Measurements from ENCODE around the gene EHD2.

The EHD2 gene

DNA sequence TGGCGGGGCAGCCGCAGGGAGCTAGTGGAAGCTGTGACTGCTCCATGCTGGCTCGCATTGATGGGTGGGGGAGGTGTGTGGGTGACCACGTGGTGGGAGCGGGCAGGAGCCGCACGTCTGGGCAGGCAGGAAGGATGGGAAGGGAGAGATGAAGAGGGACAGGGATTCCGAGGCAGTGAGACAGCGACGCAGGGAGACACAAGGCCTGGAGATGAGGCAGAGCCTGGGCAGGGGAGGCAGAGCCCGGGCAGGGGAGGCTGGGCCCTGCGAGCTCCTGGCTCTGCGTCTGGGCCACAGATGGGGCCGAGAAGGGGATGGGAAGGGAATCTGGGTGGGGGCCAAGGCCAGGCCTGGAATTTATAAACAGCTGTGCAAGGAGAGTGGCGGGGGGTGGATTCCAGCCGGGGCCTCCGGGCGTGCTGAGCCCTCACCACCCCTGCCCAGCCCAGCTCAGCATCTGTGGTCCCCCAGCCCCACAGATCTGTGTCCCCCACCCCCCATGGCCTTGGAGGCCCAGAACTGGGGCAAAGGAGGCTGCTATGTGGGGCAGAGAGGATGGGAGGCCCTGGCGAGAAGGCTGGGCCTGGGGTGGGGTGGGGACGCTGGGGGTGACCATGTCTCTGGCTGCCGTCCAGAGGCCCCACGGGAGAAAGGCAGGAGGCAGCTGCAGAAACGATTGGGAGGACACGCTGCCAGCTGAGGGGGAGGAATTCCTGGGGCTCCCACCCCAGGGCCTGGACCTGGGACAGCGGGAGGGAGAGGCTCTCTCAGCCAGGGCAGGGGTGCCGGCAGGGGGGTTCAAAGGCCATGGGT is 6.0 kb downstream of the EHD2 start:
- TF ChIP-seq GATA2 (IDR thresholded peaks at IDR 0.05; ENCODE audit: low read depth, low read length) = no peak
- TF ChIP-seq GATA3 (IDR thresholded peaks at IDR 0.05; ENCODE audit: low read depth, low read length) = no peak

DNA sequence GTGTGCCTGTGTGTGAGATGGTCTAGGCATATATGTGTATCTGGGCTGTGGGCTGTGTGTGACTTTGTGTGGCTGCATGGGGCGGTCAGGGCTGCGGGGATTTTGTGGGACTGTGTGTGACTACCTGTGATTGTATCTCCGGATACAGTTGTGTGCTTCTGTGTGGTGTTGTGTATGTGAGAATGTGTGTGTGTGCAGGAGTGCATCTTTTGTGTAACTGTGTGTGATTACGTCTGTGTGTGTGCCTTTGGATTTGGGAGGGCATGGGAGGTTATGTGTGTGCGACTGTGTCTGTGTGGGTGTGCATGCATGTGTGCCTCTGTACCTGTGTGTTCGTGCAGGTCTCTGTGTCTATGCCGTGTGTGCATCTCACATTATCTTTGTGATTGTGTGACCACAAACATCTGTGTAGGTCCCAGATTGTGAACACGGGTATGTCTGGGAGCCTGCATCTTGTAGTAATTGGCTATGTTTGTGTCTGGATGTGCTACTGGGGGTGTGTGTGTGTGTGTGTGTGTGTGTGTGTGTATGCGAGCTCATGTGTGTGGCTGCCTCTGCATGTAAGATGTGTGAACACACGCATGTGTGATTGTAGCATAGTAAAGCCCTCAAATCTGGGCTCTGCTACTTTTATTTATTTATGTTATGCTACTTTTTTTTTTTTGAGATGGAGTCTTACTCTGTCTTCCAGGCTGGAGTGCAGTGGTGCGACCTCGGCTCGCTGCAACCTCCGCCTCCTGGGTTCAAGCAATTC is 7.6 kb downstream of the EHD2 start:
- TF ChIP-seq GATA3 (IDR thresholded peaks at IDR 0.05; ENCODE audit: low read depth, low read length) (no peak), GATA2 (IDR thresholded peaks at IDR 0.05; ENCODE audit: low read depth, low read length) (no peak)

DNA sequence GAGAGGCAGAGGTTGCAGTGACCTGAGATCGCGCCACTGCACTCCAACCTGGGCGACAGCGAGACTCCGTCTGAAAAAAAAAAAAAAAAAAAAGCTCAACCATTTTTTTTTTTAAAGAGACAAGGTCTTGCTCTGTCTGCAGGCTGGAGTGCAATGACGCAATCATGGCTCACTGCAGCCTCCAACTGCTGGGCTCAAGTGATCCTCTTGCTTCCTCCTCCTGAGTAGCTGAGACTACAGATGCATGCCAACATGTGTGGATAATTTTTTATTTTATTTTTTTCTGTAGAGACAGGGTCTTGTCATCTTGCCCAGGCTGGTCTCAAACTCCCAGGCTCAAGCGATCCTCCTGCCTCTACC is 10.3 kb downstream of the EHD2 start:
- TF ChIP-seq GATA3 (IDR thresholded peaks at IDR 0.05; ENCODE audit: low read depth, low read length) = no peak
- no peak for TF ChIP-seq GATA2 (IDR thresholded peaks at IDR 0.05; ENCODE audit: low read depth, low read length)

DNA sequence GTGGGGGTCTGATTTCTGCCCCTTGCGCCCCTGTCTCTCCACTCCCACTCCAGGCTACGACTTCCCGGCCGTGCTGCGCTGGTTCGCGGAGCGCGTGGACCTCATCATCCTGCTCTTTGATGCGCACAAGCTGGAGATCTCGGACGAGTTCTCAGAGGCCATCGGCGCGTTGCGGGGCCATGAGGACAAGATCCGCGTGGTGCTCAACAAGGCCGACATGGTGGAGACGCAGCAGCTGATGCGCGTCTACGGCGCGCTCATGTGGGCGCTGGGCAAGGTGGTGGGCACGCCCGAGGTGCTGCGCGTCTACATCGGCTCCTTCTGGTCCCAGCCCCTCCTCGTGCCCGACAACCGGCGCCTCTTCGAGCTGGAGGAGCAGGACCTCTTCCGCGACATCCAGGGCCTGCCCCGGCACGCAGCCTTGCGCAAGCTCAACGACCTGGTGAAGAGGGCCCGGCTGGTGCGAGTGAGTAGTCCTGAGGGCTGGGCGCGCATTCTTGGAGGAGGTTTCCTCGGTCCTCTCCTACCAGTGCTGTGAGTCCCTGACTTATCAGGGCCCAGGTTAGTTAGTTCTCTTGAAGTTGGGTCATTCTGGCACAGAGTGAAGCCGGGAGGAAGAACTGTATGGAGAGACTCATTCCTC is 12.7 kb downstream of the EHD2 start:
- TF ChIP-seq GATA3 (IDR thresholded peaks at IDR 0.05; ENCODE audit: low read depth, low read length) (no peak), GATA2 (IDR thresholded peaks at IDR 0.05; ENCODE audit: low read depth, low read length) (no peak)

DNA sequence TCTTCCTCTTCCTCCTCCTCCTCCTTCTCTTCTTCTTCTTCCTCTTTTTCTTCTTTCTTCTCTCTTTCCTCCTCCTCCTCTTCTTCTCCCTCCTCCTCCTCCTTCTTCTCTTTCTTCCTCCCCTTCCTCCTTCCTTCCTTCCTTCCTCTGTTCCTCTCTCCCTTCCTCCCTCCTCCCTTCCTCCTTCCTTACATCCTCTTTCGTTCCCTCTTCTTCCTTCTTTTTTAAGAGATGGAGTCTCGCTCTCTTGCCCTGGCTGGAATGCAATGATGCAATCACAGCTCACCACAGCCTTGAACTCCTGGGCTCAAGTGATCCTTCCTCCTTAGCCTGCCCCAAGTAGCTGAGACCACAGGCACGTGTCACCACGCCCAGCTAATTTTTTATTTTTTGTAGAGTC is 13.2 kb downstream of the EHD2 start:
- TF ChIP-seq GATA3 (IDR thresholded peaks at IDR 0.05; ENCODE audit: low read depth, low read length) (no peak), GATA2 (IDR thresholded peaks at IDR 0.05; ENCODE audit: low read depth, low read length) (no peak)

DNA sequence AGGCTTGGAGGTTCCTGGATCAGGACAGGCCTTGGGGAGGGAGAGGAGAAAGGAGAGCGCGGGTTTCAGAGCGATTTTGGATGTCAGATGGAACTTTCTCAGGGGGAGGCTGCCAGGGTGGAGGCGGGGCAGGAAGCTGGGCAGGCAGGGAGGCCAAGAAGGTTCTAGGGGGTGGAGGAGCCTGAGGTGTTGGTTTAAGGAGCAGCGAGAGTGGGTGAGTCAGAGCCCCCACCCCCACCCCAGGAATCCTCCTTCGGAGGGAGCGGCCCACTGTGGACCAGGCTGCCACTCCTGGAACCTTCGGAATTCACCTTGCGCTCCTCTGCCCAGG is 16.2 kb downstream of the EHD2 start:
- TF ChIP-seq GATA3 (IDR thresholded peaks at IDR 0.05; ENCODE audit: low read depth, low read length) (no peak), GATA2 (IDR thresholded peaks at IDR 0.05; ENCODE audit: low read depth, low read length) (no peak)

DNA sequence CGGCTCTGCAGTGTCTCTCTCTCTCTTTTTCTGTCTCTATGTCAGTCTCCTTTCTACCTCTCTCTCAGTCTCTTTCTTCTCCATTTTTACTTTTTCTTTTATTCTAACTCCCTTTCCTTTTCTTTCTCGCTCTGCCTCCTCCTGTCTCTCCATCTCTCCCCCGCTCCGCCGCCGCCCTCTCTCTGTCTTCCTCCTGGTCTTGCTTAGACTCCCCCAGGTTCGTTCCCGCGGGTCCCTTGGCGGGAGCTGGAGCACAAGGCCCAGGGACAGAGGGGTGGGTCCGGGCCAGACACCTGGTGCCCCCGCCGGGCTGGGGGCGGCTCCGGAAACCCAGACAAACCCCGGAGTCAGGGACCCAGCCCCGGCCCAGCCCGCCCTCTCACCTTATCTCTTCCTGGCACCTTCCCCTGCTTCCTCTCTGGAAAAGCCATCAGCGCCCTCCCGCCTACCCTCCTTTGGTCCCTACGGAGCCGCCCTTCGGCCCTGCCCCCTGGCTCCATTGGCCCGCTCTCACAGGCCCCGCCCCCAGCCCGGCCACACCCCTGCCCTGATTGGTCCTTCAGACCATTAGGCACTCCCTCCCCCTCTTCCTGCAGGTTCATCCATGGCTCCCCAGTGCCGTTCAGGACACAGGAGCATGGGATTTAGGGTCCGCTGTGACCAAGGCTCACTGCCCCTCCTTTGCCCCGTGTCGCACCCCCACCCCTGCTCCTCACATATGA is 16.7 kb downstream of the EHD2 start:
- TF ChIP-seq GATA2 (IDR thresholded peaks at IDR 0.05; ENCODE audit: low read depth, low read length) = no peak
- no peak for TF ChIP-seq GATA3 (IDR thresholded peaks at IDR 0.05; ENCODE audit: low read depth, low read length)

DNA sequence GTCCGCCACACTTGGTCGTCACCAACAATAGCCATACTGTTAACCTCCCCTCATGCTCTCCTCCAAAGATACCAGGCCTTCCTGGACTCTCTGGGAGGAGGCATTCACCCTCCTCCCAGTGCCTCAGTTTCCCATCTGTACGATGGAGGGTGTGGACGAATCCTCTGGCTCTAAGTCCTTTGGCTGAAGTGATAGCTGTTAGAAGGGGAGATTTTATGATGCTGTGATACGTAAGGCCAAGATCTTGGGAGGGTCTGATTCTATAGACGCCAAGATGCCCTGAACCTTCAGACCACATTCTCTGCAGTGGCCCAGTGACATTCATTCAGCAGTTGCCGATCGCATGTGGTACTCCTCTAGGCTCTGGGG is 17.3 kb downstream of the EHD2 start:
- TF ChIP-seq GATA2 (IDR thresholded peaks at IDR 0.05; ENCODE audit: low read depth, low read length) (no peak), GATA3 (IDR thresholded peaks at IDR 0.05; ENCODE audit: low read depth, low read length) (no peak)

DNA sequence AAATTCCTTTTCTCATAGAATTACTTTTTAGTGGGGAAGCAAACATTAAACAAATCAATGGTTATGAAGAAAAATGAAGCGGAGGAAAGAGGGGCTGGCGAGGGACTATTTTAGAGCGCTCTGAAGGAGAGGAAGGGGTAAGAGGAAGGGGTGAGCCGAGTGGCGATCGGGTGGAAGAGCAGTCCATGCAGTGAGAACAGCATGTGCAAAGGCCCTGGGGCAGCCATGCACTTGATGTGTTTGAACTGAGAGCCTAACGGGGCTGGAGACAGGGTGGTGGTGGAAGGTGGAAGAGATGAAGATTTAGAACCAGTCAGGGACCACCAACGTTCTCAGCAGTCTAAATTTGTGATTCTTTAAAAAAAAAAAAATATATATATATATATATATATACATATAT is 17.7 kb downstream of the EHD2 start:
- no peak for TF ChIP-seq GATA3 (IDR thresholded peaks at IDR 0.05; ENCODE audit: low read depth, low read length)
- no peak for TF ChIP-seq GATA2 (IDR thresholded peaks at IDR 0.05; ENCODE audit: low read depth, low read length)

DNA sequence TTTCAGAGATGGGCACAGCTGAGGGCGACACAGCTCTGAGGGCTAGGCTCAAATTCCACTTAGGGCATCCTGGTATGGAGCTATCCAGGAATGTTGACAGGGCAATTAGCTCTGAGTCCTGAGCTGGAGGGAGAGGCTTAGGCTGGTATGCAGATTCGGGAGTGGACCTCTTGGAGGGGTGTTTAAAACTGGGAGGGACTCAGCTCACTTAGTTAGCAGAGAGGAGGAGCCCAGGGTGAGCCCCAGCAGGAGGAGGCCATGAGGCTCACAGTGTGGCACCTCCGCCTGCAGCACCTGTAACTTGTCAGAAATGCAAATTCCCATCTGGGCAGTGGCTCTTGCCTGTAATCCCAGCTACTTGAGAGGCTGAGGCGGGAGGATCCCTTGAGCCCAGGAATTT is 21.9 kb downstream of the EHD2 start:
- TF ChIP-seq GATA2 (IDR thresholded peaks at IDR 0.05; ENCODE audit: low read depth, low read length) = no peak
- TF ChIP-seq GATA3 (IDR thresholded peaks at IDR 0.05; ENCODE audit: low read depth, low read length) = no peak

DNA sequence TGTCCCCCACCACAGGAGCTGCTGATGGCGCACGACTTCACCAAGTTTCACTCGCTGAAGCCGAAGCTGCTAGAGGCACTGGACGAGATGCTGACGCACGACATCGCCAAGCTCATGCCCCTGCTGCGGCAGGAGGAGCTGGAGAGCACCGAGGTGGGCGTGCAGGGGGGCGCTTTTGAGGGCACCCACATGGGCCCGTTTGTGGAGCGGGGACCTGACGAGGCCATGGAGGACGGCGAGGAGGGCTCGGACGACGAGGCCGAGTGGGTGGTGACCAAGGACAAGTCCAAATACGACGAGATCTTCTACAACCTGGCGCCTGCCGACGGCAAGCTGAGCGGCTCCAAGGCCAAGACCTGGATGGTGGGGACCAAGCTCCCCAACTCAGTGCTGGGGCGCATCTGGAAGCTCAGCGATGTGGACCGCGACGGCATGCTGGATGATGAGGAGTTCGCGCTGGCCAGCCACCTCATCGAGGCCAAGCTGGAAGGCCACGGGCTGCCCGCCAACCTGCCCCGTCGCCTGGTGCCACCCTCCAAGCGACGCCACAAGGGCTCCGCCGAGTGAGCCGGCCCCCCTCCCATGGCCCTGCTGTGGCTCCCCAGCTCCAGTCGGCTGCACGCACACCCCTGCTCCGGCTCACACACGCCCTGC is 27.8 kb downstream of the EHD2 start:
- TF ChIP-seq GATA2 (IDR thresholded peaks at IDR 0.05; ENCODE audit: low read depth, low read length) (no peak), GATA3 (IDR thresholded peaks at IDR 0.05; ENCODE audit: low read depth, low read length) (no peak)

DNA sequence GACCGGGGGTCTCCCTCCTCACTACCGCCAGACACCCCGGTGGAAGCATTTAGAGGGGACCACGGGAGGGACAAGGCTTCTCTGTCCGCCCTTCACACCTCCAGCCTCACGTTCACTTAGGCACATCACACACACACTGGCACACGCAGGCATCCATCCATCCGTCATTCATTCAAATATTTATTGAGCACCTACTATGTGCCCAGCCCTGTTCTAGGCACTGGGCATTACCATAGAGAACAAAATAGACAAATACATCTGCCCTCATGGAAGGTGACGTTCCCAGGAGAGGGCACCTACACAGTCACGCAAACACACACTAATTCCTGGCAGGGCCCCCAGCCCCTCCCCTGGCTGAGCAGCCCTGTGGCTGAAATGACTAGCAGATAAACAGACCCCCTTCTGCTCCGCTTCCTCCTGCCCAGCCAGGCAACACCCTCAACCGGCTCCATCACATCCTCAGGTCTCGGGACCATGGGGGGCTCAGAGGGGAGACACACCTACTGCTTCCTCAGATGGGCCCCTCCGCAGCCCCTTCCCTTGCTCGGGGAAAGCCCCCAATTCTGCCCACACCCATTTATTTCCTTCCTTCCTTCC is 28.4 kb downstream of the EHD2 start:
- TF ChIP-seq GATA3 (IDR thresholded peaks at IDR 0.05; ENCODE audit: low read depth, low read length) = no peak
- TF ChIP-seq GATA2 (IDR thresholded peaks at IDR 0.05; ENCODE audit: low read depth, low read length) = no peak

DNA sequence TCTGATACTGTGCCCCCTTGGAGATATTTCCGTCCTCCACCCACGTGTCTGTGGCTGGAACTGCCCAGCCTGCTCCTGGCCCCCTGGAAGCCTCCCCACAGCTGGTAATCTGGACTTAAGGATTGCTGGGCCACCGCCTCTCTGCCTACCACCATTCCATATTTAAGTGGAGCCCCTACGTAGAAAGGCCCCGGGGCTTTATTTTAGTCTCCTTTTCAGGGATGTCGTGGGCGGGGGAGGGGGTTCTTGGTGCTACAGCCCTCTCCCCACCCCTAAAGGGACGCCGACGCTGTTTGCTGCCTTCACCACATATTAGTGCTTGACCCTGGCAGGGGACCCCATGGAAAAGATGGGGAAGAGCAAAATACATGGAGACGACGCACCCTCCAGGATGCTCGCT is 29.4 kb downstream of the EHD2 start:
- no peak for TF ChIP-seq GATA3 (IDR thresholded peaks at IDR 0.05; ENCODE audit: low read depth, low read length)
- TF ChIP-seq GATA2 (IDR thresholded peaks at IDR 0.05; ENCODE audit: low read depth, low read length) = no peak
